Measurements from ENCODE around the gene GAS6.

DNA sequence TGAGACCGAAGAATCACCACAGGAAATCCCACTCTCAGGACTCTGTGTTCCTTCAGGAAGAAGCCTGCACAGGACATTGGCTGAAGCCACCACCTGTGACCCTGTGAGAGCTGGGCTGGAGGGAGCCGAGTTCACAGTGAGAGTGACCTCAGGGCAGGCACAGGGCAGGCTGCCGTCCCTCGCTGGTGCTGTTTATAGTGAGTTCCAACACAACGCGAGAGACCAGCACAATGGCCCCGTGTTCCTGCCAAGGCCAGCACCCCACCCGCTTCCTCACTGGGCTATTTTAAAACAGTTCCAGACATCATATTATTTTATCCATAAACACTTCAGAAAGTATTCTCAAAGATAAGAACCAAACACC lies 18.4 kb upstream of the GAS6 start:
- TF ChIP-seq, protein P1, sequence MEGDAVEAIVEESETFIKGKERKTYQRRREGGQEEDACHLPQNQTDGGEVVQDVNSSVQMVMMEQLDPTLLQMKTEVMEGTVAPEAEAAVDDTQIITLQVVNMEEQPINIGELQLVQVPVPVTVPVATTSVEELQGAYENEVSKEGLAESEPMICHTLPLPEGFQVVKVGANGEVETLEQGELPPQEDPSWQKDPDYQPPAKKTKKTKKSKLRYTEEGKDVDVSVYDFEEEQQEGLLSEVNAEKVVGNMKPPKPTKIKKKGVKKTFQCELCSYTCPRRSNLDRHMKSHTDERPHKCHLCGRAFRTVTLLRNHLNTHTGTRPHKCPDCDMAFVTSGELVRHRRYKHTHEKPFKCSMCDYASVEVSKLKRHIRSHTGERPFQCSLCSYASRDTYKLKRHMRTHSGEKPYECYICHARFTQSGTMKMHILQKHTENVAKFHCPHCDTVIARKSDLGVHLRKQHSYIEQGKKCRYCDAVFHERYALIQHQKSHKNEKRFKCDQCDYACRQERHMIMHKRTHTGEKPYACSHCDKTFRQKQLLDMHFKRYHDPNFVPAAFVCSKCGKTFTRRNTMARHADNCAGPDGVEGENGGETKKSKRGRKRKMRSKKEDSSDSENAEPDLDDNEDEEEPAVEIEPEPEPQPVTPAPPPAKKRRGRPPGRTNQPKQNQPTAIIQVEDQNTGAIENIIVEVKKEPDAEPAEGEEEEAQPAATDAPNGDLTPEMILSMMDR (tag by site-specific recombination; IDR thresholded peaks at IDR 0.05), result no peak
- TF ChIP-seq ZNF423 (tag by site-specific recombination; IDR thresholded peaks at IDR 0.05), result no peak

Measured in HEK293 (cell line).